Immature natural killer cell (primary cell): Measurements from ENCODE around the gene ANKRD44. TPM values are rescaled to one million over a fixed set of nuclear protein-coding genes. Genes with fewer than 3 reads are reported as not detected.

Experiments used
- DNase-seq, 3 donors: peaks; one replicate each; pipeline ENCODE4 v3.0.0; 2022; ENCODE audit warnings: mixed read lengths in 1 of 3
- H3K27ac Mint-ChIP-seq, 6 donors: one replicate each; pipeline ENCODE4 v1.8.0; 2020; ENCODE audit warnings: mixed read lengths in 6 of 6, mild to moderate bottlenecking in 5 of 6, inconsistent platforms in 4 of 6, moderate library complexity in 3 of 6
- H3K27me3 Mint-ChIP-seq, 3 donors: one replicate each; pipeline ENCODE4 v1.8.0; 2020 to 2021; ENCODE audit warnings: low read depth in 3 of 3, mild to moderate bottlenecking in 3 of 3, mixed read lengths in 3 of 3, moderate library complexity in 3 of 3, inconsistent platforms in 1 of 3
- H3K36me3 Mint-ChIP-seq, 3 donors: one replicate each; pipeline ENCODE4 v1.8.0; 2020; ENCODE audit warnings: mixed read lengths in 3 of 3, inconsistent platforms in 2 of 3, mild to moderate bottlenecking in 2 of 3
- H3K4me1 Mint-ChIP-seq, 2 donors: one replicate each; pipeline ENCODE4 v1.8.0; 2020; ENCODE audit warnings: inconsistent platforms in 2 of 2, mild to moderate bottlenecking in 2 of 2, mixed read lengths in 2 of 2, moderate library complexity in 1 of 2
- H3K4me3 Mint-ChIP-seq, 5 donors: one replicate each; pipeline ENCODE4 v1.8.0; 2020; ENCODE audit warnings: mild to moderate bottlenecking in 5 of 5, mixed read lengths in 5 of 5, inconsistent platforms in 3 of 5, moderate library complexity in 3 of 5
- H3K9me3 Mint-ChIP-seq, 6 donors: one replicate each; pipeline ENCODE4 v1.8.0; 2020; ENCODE audit warnings: mild to moderate bottlenecking in 6 of 6, mixed read lengths in 6 of 6, inconsistent platforms in 4 of 6, moderate library complexity in 3 of 6
- polyA plus RNA-seq, 3 donors: library from polyadenylated mRNA; unstranded; fragments of 300-500 nt; fragmentation: Illumina TruSeq; gene quantifications; one replicate each; pipeline ENCODE4 v1.2.3, GENCODE V29; 2021

The ANKRD44 gene
- polyA plus RNA-seq, 3 donors from 2014 or later: 58.0 to 125 (median 65.6) TPM

DNA sequence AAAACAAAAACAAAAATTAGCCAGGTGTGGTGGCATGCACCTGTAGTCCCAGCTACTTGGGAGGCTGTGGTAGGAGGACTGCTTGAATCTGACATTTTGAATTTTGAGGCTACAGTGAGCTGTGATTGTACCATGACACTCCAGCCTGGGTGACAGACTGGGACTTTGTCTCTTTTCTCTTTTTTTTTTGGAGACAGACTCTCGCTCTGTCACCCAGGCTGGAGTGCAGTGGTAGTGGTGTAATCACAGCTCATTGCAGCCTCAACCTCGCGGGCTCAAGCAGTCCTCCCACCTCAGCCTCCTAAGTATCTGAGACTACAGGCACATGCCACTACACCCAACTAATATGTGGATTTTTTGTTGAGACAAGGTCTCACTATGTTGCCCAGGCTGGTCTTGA is 35.6 kb downstream of the ANKRD44 start:
- Mint-ChIP-seq H3K27me3 (peaks cover 0 to 1% (median 1%) of the 10 kb centered on the region in 3 donors), H3K27ac (peak overlapping the region; percentile 79 to 92 (median 86)), H3K4me1 (peaks cover 85 to 94% of the 10 kb centered on the region in 2 donors), H3K4me3 (peak overlapping the region in 1 of 5 donors; percentile 57), H3K36me3 (peaks cover 0 to 4% (median 4%) of the 10 kb centered on the region in 3 donors), H3K9me3 (no peaks in the 10 kb centered on the region)
- no peak for DNase-seq

DNA sequence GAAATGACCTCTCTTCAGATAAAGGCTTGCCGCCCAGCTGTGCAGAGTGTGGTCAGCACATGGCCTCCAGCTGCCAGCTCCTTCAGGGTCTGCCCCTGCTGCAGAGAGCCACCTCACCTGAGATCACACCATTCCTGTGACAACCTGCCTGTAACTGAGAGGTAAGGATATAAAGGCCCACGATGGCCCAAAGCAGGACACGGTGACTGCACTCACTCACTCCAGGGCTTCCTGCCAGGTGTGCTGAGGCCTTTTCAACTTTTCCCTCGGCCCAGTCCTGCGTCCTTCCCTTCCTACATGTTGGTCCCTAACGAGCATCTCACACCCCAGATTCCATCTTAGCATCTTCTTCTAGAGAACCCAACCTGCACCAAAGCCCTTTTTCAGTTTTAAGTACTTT is 36.2 kb downstream of the ANKRD44 start:
- Mint-ChIP-seq H3K36me3 (peaks cover 0 to 4% (median 0%) of the 10 kb centered on the region in 3 donors), H3K4me3 (peak overlapping the region in 4 of 5 donors; percentile 0 to 57 (median 14)), H3K27ac (peak overlapping the region; percentile 79 to 92 (median 86)), H3K9me3 (no peaks in the 10 kb centered on the region), H3K4me1 (peaks cover 85 to 94% of the 10 kb centered on the region in 2 donors), H3K27me3 (peaks cover 0 to 1% (median under 1%) of the 10 kb centered on the region in 3 donors)
- no peak for DNase-seq

DNA sequence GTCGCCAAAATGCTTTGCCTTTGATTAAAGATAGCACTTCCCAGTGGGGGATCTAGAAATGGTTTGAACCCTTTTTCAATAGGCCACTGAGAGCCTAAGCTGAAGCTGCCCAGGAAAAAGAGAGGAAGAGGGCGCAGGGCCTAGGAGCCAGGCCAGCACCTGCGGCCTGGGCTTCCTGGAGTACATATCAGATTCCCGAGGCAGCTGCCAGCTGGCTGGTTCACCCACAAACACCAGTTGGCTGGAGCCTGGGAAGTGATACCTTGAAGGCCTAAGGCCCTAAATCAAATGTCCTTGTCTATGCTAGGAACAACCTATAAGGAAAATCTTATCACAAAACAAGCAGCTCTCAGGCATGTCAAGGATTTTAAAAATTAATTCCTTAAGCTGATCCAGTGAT is 37.1 kb downstream of the ANKRD44 start:
- DNase-seq: no peak
- peaks cover 85 to 94% of the 10 kb centered on the region in 2 donors for H3K4me1 Mint-ChIP-seq
- H3K27me3 Mint-ChIP-seq: peaks cover 0 to 1% (median 0%) of the 10 kb centered on the region in 3 donors
- H3K27ac Mint-ChIP-seq: peak overlapping the region; percentile 61 to 82 (median 75)
- H3K4me3 Mint-ChIP-seq: peak overlapping the region in 2 of 5 donors; percentile 23 to 29
- H3K36me3 Mint-ChIP-seq: peaks cover 0 to 4% (median 0%) of the 10 kb centered on the region in 3 donors
- no peaks in the 10 kb centered on the region for H3K9me3 Mint-ChIP-seq

DNA sequence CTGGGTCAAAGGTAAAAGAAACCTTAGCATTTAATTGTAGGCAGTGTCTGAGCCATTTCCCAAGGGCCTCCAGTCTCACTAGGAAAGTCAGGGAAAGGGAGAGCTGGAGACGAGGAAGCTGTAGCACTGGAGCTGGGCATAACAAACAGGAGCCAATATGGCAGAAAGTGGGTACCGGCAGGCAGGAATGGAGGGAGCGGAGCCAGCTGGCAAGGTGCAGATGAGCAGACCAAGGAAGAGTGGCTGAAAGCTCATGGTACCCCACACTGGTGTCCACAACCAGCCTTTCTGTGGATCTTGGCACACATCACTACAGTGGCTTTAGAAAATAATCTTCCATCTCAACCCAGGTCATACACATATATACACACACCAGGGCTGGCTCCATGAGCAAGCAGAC is 40.0 kb downstream of the ANKRD44 start:
- Mint-ChIP-seq H3K27me3 (no peaks in the 10 kb centered on the region), H3K4me3 (peak overlapping the region in 3 of 5 donors; percentile 5 to 40 (median 22)), H3K36me3 (peaks cover 0 to 4% (median 0%) of the 10 kb centered on the region in 3 donors), H3K4me1 (peaks cover 92 to 98% of the 10 kb centered on the region in 2 donors), H3K27ac (peak overlapping the region; percentile 37 to 93 (median 72)), H3K9me3 (no peaks in the 10 kb centered on the region)
- no peak for DNase-seq

DNA sequence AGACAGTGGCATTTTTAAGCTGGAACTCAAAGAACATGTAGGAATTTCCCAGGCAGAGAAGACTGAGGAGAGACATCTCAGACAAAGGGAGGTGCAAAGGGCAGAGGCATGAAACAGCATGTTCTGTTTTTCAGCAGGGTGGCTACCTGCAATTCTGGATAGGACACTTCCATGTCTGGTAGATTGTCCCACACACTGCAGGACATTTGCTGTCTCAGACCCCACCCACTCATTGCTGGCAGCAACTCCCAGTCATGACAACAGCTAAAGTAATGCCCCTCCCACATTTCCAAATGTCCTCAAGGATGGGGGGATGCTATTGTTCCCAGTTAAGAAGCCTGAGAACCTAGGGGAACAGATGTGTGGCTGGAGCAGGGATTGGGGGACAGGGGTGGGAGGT is 40.8 kb downstream of the ANKRD44 start:
- no peaks in the 10 kb centered on the region for H3K36me3 Mint-ChIP-seq
- no peak for DNase-seq

DNA sequence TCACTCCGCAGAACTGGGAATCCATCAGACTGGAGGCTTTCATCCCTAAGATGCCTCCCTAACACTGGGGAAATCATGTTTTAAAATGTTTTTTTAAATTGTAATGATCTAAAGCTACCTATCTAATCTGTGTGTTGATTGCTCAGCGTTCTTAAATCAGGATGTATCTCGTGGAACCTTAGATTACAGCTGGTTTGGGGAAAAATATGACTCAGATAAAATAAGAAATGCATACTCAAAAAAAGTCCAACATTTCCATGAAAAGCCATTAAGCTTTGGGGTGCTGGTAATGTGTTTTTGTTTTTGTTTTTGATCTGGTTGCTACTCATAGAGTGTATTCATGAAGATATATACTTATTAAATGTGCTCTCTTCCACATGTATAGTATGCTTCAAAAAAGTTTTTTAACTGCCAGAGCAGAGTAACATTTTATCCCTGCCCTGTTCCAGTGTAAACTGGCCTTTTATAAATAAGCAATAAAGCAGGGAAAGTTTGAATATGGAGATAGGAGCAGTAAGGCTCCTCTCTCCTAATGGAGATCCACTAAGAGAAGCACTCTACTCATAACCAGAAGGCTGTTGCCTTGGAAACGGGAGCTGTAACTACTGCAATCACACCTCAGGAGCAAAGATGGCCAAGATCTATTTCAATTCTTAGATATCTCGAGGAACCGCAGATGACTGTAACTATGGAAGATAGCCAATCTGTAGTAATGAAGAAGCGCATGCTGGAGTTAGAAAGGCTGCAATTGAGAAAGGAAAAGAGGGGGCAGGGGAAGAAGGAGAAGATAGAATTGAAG is 41.6 kb downstream of the ANKRD44 start:
- peak overlapping the region; percentile 37 to 93 (median 62) for H3K27ac Mint-ChIP-seq
- no peaks in the 10 kb centered on the region for H3K27me3 Mint-ChIP-seq
- H3K4me3 Mint-ChIP-seq: peak overlapping the region in 4 of 5 donors; percentile 0 to 53 (median 18)
- H3K9me3 Mint-ChIP-seq: no peaks in the 10 kb centered on the region
- H3K36me3 Mint-ChIP-seq: no peaks in the 10 kb centered on the region
- peaks cover 95 to 100% of the 10 kb centered on the region in 2 donors for H3K4me1 Mint-ChIP-seq
- peak in 1 of 3 donors; percentile 38 for DNase-seq

More for the DNA sequence above, 40.8 kb downstream of the ANKRD44 start:
- H3K4me3 Mint-ChIP-seq: peak overlapping the region in 4 of 5 donors; percentile 5 to 53 (median 36)
- no peaks in the 10 kb centered on the region for H3K27me3 Mint-ChIP-seq
- H3K27ac Mint-ChIP-seq: peak overlapping the region; percentile 37 to 93 (median 72)
- H3K9me3 Mint-ChIP-seq: no peaks in the 10 kb centered on the region
- peaks cover 94 to 100% of the 10 kb centered on the region in 2 donors for H3K4me1 Mint-ChIP-seq

DNA sequence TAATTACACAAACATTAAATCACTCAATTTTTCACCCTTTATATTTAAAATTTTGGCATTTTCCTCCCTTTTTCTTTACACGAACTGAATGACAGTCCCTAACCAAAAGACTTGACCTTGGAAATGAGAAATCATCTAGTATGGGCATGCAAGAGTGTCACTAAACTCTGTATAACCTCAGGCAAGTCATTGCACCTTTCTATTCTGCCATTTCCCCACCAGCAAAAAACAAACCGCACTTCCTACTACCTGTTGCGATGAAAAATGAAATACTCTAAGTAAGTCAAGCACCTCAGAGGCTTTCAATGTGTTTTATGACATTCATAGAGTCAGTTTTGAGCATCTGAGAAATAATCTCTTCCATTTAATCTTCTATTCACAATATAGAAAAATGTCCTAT is 44.1 kb downstream of the ANKRD44 start:
- peak overlapping the region; percentile 57 to 89 (median 69) for H3K4me3 Mint-ChIP-seq
- H3K27ac Mint-ChIP-seq: peak overlapping the region; percentile 79 to 94 (median 87)
- H3K36me3 Mint-ChIP-seq: peaks cover 0 to 3% (median 0%) of the 10 kb centered on the region in 3 donors
- peak; percentile 32 to 45 (median 34) for DNase-seq
- H3K9me3 Mint-ChIP-seq: no peaks in the 10 kb centered on the region
- H3K4me1 Mint-ChIP-seq: peaks cover 99 to 100% of the 10 kb centered on the region in 2 donors
- no peaks in the 10 kb centered on the region for H3K27me3 Mint-ChIP-seq

DNA sequence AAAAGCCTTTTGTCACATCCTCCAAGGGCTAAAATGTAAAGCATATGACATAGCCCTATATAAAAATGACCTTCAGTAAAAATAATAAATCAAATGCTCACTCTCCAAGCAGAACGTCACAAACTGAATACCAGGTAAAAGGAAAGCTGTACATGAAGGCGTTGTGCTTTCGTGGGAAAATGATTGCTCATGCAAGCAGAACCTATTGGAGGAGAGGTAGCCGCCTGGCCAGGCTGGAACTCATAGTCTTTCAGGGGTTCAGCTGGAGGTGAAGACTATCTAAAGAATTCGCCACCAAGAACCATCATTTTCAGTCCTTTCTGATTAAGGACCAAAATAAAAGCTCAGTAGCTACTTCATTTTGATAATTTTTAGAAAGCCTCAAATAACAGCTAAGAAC is 44.7 kb downstream of the ANKRD44 start:
- Mint-ChIP-seq H3K9me3 (no peaks in the 10 kb centered on the region), H3K36me3 (peaks cover 0 to 3% (median 0%) of the 10 kb centered on the region in 3 donors), H3K27ac (peak overlapping the region; percentile 79 to 94 (median 87)), H3K27me3 (no peaks in the 10 kb centered on the region), H3K4me1 (peaks cover 98 to 99% of the 10 kb centered on the region in 2 donors), H3K4me3 (peak overlapping the region; percentile 57 to 89 (median 69))
- no peak for DNase-seq

DNA sequence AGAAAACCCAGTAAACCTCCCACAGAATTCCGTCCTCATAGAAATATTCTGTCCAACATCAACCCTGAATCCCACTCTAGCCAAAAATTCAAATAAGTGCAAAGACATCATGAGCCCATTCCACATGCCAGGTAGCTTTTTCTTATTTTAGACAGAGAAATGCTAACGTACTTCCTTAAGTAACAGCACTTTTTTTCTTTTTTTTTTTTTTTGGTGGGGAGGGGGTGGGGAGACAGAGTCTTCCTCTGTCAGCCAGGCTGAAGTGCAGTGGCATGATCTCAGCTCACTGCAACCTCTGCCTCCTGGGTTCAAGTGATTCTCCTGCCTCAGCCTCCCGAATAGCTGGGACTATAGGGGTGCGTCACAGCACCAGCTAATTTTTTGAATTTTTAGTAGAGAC is 45.5 kb downstream of the ANKRD44 start:
- peaks cover 90 to 91% of the 10 kb centered on the region in 2 donors for H3K4me1 Mint-ChIP-seq
- peaks cover 0 to 3% (median 0%) of the 10 kb centered on the region in 3 donors for H3K36me3 Mint-ChIP-seq
- H3K4me3 Mint-ChIP-seq: peak overlapping the region; percentile 42 to 89 (median 50)
- DNase-seq: no peak
- no peaks in the 10 kb centered on the region for H3K27me3 Mint-ChIP-seq
- no peaks in the 10 kb centered on the region for H3K9me3 Mint-ChIP-seq
- H3K27ac Mint-ChIP-seq: peak overlapping the region; percentile 79 to 94 (median 87)

DNA sequence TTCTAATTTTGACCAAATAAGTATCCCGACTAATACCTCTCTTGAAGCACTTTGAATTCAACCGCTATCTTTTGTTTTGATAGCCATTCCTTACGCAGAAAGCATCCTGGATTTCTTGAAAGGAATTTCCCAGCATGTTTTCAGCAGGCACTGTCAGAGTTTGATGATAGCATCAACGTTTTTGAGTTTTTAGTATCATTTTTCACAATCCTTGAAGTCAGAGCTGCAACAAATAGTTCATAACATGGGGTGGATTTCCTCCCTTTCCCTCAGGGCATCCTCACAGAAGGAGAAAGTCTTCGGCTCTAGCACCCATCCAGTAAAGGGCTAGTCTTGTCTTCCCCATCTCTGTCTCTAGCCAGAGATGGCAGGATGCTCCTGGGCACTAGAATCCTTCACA is 46.2 kb downstream of the ANKRD44 start:
- H3K27ac Mint-ChIP-seq: peak overlapping the region; percentile 79 to 94 (median 87)
- no peaks in the 10 kb centered on the region for H3K27me3 Mint-ChIP-seq
- H3K4me3 Mint-ChIP-seq: peak overlapping the region; percentile 34 to 89 (median 53)
- no peak for DNase-seq
- H3K36me3 Mint-ChIP-seq: peaks cover 0 to 3% (median 0%) of the 10 kb centered on the region in 3 donors
- no peaks in the 10 kb centered on the region for H3K9me3 Mint-ChIP-seq
- peaks cover 90% of the 10 kb centered on the region in 2 donors for H3K4me1 Mint-ChIP-seq

DNA sequence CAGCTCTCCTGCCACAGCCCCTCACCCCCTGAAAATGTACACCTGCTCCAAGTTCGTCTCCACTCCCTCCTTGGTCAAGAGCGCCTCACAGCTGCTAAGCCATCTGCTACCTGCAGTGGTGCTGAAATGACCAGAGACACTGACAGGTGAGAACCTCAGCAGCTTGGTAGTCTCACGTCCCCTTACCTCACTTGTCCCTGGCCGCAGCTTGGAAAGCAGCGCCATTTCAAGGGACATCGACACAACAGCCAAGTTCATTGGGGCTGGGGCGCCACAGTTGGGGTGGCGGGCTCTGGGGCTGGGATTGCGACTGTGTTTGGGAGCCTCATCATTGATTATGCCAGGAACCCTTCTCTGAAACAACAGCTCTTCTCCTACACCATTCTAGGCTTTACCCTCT is 47.5 kb downstream of the ANKRD44 start:
- DNase-seq: no peak
- peaks cover 3 to 6% (median 3%) of the 10 kb centered on the region in 3 donors for H3K27me3 Mint-ChIP-seq
- H3K4me3 Mint-ChIP-seq: peak overlapping the region; percentile 51 to 89 (median 61)
- peaks cover 3 to 8% (median 3%) of the 10 kb centered on the region in 3 donors for H3K36me3 Mint-ChIP-seq
- peaks cover 90% of the 10 kb centered on the region in 2 donors for H3K4me1 Mint-ChIP-seq
- peak overlapping the region; percentile 79 to 94 (median 87) for H3K27ac Mint-ChIP-seq
- no peaks in the 10 kb centered on the region for H3K9me3 Mint-ChIP-seq

DNA sequence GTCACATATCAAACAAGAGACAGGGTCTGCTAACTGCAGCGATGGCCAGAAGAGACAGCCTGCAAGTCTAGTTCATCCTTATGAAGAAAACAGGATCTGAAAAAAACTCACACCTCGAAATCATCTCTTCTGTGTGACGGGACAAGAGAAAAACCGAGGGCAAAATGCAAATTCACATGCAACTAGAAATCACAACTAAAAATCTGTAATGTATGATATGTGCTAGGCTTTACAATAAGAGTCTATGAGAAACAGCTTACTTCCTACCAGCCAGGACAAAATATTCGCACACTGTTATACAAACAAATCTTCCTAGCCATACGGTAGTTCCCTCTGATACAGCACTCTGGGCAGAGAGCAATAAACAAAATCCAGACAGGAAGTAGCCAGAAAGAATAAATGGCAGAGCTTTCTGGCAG is 48.8 kb downstream of the ANKRD44 start:
- Mint-ChIP-seq H3K27me3 (peaks cover 3 to 6% (median 3%) of the 10 kb centered on the region in 3 donors), H3K36me3 (peaks cover 3 to 8% (median 3%) of the 10 kb centered on the region in 3 donors), H3K27ac (peak overlapping the region; percentile 79 to 94 (median 87)), H3K9me3 (no peaks in the 10 kb centered on the region), H3K4me3 (peak overlapping the region; percentile 43 to 71 (median 57)), H3K4me1 (peaks cover 86 to 90% of the 10 kb centered on the region in 2 donors)
- DNase-seq: peak; percentile 27 to 39 (median 32)

DNA sequence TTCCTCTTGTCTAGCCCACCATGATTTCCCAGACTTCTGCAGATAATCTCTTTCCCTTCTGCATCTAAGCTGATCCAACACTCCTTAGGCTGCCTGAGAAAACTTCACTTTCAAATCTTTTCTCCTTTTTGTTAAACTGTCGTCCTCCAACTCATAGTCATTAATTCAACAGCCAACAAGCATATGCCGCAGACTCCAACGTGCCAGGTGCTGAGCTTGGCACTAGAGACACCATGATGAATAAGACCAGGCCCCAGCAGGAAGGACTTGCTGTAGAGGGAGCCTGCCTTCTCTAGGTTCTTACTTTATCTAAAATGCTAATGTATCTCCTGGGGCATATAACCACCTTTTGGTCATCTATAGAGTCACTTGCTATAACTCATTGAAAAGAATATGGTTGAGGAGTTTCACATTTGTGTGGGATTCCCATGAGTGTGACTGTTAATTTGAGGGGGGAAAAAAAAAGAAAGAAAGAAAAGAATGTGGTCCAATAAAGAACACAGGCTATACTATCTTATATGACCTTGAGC is 51.0 kb downstream of the ANKRD44 start:
- no peak for DNase-seq
- H3K4me3 Mint-ChIP-seq: peak overlapping the region in 2 of 5 donors; percentile 2 to 5

More for the DNA sequence above, 51.0 kb downstream of the ANKRD44 start:
- Mint-ChIP-seq H3K27me3 (peaks cover 3 to 6% (median 6%) of the 10 kb centered on the region in 3 donors), H3K27ac (peak overlapping the region; percentile 89 to 97 (median 92)), H3K9me3 (no peaks in the 10 kb centered on the region), H3K4me1 (peaks cover 86 to 90% of the 10 kb centered on the region in 2 donors), H3K36me3 (peaks cover 3 to 8% (median 3%) of the 10 kb centered on the region in 3 donors)
